Thoracic aorta (tissue), 2 donors: ENCODE measurements around the gene CCNE1. TPM values are rescaled to one million over a fixed set of nuclear protein-coding genes. Genes with fewer than 3 reads are reported as not detected.

Experiments
- ATAC-seq: fragments of 150-250 bp; one replicate; pipeline ENCODE4 v1.8.0; 2017; ENCODE audit warnings: low read depth; ENCODE audit not compliant: insufficient number of reproducible peaks, low FRiP score
- DNase-seq: peaks from one replicate; pipeline ENCODE4 v3.0.0-alpha.2; 2020; ENCODE audit warnings: low spot score
- H3K27ac ChIP-seq, 2 donors: fragments of 200-600 bp; sonication (generic); 1 replicate in 1 of 2; 2 replicates in 1 of 2; pipeline ENCODE4 v1.5.1; 2016; ENCODE audit warnings: mild to moderate bottlenecking in 2 of 2, moderate library complexity in 2 of 2
- H3K27me3 ChIP-seq: fragments of 200-600 bp; sonication (generic); replicated peaks from 2 replicates; pipeline ENCODE4 v1.6.0; 2016; ENCODE audit warnings: mild to moderate bottlenecking; ENCODE audit not compliant: insufficient read depth
- H3K36me3 ChIP-seq: fragments of 200-600 bp; sonication (generic); one replicate; pipeline ENCODE4 v1.5.1; 2016
- H3K4me1 ChIP-seq, 2 donors: fragments of 200-600 bp; sonication (generic); 1 replicate in 1 of 2; 2 replicates in 1 of 2; pipeline versions ENCODE4 v1.5.1 to v1.6.0; 2016; ENCODE audit warnings: low read depth in 2 of 2, mild to moderate bottlenecking in 1 of 2; ENCODE audit not compliant: control insufficient read depth in 1 of 2
- H3K4me3 ChIP-seq: fragments of 200-600 bp; sonication (generic); 2 replicates; pipeline ENCODE4 v1.5.1; 2016; ENCODE audit warnings: mild to moderate bottlenecking
- H3K9me3 ChIP-seq: fragments of 200-600 bp; sonication (generic); 2 replicates; pipeline ENCODE4 v1.5.1; 2016
- total RNA-seq, 2 donors: library from RNA; depleted of rRNA; stranded (reverse); fragments of >200 nt; gene quantifications; one replicate each; pipeline versions ENCODE4 v1.1.0 to v1.2.3, GENCODE V29; 2016
- TF ChIP-seq, protein P1 (sequence below): fragments of 200-600 bp; sonication (generic); IDR thresholded peaks from one replicate; pipeline ENCODE4 v1.5.1; 2019; ENCODE audit warnings: antibody characterized with exemption

The CCNE1 gene
- 1 to 10 TPM in 1 of 2 donors, not detected in 1; 4.6 TPM for total RNA-seq

DNA sequence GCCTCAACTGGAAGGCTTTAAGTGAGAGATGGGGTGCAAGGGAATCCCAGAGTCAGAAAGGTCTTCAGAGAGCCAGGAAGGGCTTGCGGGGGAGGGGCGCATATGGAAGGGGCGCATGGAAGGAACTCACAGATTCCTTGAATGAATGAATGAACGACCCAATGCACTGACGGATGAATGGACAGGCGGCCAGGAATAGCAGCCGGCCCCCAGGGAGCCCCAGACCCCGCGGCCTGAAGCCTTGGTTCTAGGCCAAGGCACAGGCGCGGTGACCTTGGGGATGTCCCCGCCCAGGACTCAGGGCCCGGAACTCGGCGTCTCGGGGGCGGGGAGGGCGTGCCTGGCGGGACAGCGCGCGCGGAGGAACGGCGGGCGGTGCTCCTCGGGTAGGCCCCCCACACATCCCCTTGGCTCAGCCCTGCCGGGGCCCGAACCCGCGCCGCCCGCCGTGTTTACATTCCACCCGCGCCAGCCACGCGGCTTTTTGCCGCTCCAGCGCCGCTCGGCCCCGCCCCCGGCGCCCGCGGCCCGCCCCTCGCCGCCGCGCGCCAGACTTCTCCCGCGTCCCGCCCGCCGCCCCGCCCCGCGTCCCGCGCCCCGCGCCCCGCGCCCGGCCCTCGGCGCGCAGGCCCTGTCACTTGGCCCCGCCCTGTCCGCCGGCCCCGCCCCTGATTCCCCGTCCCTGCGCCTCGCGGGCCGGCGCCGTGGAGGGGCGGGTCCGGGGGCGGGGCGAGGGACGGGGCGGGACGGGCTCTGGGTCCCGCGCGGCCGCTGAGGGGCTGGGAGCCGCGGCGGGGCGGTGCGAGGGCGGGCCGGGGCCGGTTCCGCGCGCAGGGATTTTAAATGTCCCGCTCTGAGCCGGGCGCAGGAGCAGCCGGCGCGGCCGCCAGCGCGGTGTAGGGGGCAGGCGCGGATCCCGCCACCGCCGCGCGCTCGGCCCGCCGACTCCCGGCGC is at the start of gene CCNE1:
TSS of gene CCNE1 (plus strand) at position 867 of the 955 bp plus-strand sequence. CDS start 565 bp downstream, outside the sequence.
- Histone ChIP-seq H3K27me3 (no peaks in the 10 kb centered on the region), H3K4me1 (no peaks in the 10 kb centered on the region), H3K9me3 (no peaks in the 10 kb centered on the region), H3K27ac (no peak within 1 kb of the TSS), H3K4me3 (peak within 1 kb of the TSS; percentile 72), H3K36me3 (no peaks in the 10 kb centered on the region)
- ATAC-seq (peak; percentile 85), DNase-seq (peak; percentile 67)
- TF ChIP-seq, protein P1, sequence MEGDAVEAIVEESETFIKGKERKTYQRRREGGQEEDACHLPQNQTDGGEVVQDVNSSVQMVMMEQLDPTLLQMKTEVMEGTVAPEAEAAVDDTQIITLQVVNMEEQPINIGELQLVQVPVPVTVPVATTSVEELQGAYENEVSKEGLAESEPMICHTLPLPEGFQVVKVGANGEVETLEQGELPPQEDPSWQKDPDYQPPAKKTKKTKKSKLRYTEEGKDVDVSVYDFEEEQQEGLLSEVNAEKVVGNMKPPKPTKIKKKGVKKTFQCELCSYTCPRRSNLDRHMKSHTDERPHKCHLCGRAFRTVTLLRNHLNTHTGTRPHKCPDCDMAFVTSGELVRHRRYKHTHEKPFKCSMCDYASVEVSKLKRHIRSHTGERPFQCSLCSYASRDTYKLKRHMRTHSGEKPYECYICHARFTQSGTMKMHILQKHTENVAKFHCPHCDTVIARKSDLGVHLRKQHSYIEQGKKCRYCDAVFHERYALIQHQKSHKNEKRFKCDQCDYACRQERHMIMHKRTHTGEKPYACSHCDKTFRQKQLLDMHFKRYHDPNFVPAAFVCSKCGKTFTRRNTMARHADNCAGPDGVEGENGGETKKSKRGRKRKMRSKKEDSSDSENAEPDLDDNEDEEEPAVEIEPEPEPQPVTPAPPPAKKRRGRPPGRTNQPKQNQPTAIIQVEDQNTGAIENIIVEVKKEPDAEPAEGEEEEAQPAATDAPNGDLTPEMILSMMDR, result no peak

DNA sequence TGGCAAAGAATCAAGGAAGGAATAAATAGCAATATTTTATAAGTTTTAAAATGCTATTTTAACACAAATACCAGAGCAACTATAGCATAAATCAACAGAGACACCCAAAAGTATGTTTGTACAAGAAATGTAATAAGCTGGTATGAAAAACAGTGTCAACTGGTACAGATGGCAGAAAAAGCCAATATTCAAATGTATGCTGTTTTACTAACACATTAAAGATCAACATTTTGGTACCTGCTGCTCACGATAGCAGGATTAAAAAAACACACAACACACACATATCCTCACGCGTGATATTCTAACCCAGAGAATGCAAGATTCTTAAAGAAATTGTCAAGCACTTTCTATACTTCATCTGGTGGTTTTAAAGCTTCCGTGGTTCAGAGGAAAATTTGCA is 48.6 kb upstream of the CCNE1 start:
- Histone ChIP-seq H3K4me1 (no peaks in the 10 kb centered on the region), H3K4me3 (no peak overlapping the region), H3K27me3 (no peaks in the 10 kb centered on the region), H3K9me3 (no peaks in the 10 kb centered on the region), H3K36me3 (no peaks in the 10 kb centered on the region), H3K27ac (no peak overlapping the region)
- TF ChIP-seq, protein P1, result no peak
- ATAC-seq, result no peak
- no peak for DNase-seq

DNA sequence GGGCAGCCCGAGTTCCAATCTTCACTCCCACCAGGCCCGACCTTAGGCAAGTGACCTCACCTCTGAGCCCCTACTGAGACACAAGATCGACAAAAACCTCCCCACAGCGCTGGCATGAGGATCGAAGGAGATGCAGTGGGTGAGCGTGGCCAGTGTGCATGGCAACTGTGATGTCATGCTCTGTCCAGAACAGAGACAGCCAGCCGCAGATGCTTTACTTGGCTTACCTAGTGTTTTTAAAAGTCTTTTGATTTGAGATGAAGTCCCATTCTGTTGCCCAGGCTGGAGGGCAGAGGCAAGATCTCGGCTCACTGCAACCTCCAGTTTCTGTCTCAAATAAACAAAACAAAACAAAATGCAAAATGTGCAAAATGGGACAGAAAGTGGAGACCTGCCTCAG is 47.4 kb upstream of the CCNE1 start:
- ATAC-seq (no peak), DNase-seq (no peak)
- Histone ChIP-seq H3K27ac (no peak overlapping the region), H3K27me3 (no peaks in the 10 kb centered on the region), H3K4me3 (no peak overlapping the region), H3K9me3 (no peaks in the 10 kb centered on the region), H3K36me3 (no peaks in the 10 kb centered on the region), H3K4me1 (no peaks in the 10 kb centered on the region)
- TF ChIP-seq, protein P1, result no peak

DNA sequence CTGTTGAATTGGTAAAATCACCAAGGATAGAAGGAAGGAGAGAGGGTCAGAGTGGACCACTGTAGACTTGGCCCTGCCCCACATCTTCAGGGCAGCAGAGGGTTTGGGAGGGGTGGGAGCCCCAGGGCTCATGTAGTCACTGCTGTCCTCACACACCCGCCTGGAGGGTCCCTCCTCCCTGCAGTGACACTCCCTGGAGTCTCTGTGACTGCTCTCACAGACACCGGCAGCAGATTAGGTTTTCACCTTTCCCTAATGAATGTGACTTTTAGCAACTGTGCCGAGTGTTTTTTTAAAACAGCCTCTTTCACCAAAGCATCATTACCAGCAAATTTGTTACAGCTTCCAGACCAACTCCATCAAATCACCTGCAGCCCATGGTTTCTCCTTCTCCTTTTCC is 45.7 kb upstream of the CCNE1 start:
- DNase-seq, result no peak
- Histone ChIP-seq H3K9me3 (no peaks in the 10 kb centered on the region), H3K27ac (no peak overlapping the region), H3K4me1 (no peaks in the 10 kb centered on the region), H3K36me3 (no peaks in the 10 kb centered on the region), H3K4me3 (no peak overlapping the region), H3K27me3 (no peaks in the 10 kb centered on the region)
- no peak for ATAC-seq
- TF ChIP-seq, protein P1, result no peak

DNA sequence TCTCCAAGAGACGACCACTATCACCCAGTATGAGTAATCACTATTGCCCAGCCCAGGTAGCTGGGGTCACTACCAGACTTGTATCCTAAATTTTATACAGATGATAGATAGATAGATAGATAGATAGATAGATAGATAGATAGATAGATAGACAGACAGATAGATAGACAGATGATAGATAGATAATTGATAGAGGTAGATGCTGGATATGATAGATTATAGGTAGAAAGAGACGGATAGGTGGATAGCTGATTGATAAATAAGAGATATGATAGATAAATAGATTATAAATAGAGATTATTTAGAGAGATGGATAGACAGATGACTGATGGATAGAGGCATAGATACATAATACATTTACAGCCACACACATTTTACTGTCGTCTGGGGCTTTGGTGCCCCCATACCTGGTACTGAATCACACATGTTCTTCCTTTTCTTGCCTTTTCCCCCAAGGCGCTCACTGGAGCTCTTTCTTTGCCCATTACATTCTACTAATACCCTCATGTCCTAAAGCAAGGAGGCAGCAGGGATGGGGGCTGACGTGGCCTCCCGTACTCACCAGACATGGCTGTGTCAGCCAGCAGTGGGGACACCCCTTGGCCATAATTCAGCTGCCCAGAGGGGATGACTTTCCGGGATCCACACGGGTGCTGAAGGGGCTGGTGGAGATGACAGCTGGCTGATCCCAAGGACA is 44.6 kb upstream of the CCNE1 start:
- no peaks in the 10 kb centered on the region for H3K9me3 ChIP-seq

More for the DNA sequence above, 44.6 kb upstream of the CCNE1 start:
- TF ChIP-seq, protein P1, result no peak
- DNase-seq (no peak), ATAC-seq (no peak)
- Histone ChIP-seq H3K36me3 (no peaks in the 10 kb centered on the region), H3K27me3 (no peaks in the 10 kb centered on the region), H3K4me3 (no peak overlapping the region), H3K27ac (no peak overlapping the region), H3K4me1 (no peaks in the 10 kb centered on the region)
